Measurements from ENCODE around the gene ADAT1.
A peak's percentile ranks its signal among the peaks of the same experiment; 100 is the strongest.

Gene ADAT1

GRCh38 chr16:75555707-75556430, 67.2 kb downstream of the ADAT1 start, which contains the start of gene TMEM231:
Gene TMEM231, minus strand, starts transcription at chr16:75556252. Its CDS starts 43 bp downstream, at chr16:75556209.
- Histone ChIP-seq H2BK5ac (ENCODE audit: low read length) (peak within 1 kb of the TSS; percentile 97), H3K9me3 (replicated peaks in 1 of 2; ENCODE audit: control insufficient read depth in 2 of 2, insufficient read depth in 1 of 2, low read depth in 1 of 2, low read length in 2 of 2) (no peaks in the 10 kb centered on the region), H3K9ac (ENCODE audit: low read depth, low read length, poor library complexity) (peak within 1 kb of the TSS; percentile 97), H2AK5ac (ENCODE audit: low read depth, low read length) (peak within 1 kb of the TSS; percentile 73), H2BK12ac (ENCODE audit: low read length) (no peak within 1 kb of the TSS), H3K27me3 (ENCODE audit: control insufficient read depth in 3 of 3, insufficient read depth in 3 of 3, low read depth in 1 of 3, low read length in 3 of 3) (no peaks in the 10 kb centered on the region), H2BK15ac (ENCODE audit: low read length) (peak within 1 kb of the TSS; percentile 95), H3K4me3 (ENCODE audit: low read length in 2 of 2) (peak within 1 kb of the TSS; percentile 79 to 93), H3K27ac (replicated peaks; ENCODE audit: low read length) (peak within 1 kb of the TSS; percentile 50), H3K4me2 (ENCODE audit: insufficient read depth, low read length, poor library complexity, severe bottlenecking) (peak within 1 kb of the TSS; percentile 100), H3K79me1 (ENCODE audit: low read depth, low read length) (peaks cover 4% of the 10 kb centered on the region), H3K18ac (ENCODE audit: low read length) (peak within 1 kb of the TSS; percentile 90), H3K14ac (ENCODE audit: low read length) (peak within 1 kb of the TSS; percentile 84), H3K4ac (ENCODE audit: low read length) (peak within 1 kb of the TSS; percentile 27), H2AFZ (ENCODE audit: low read length) (peak within 1 kb of the TSS; percentile 90), H3K23ac (ENCODE audit: low read depth, low read length, poor library complexity) (peak within 1 kb of the TSS; percentile 87), H4K8ac (ENCODE audit: low read depth, low read length) (no peak within 1 kb of the TSS), H4K91ac (ENCODE audit: low read depth, low read length, poor library complexity) (no peak within 1 kb of the TSS), H3K4me1 (ENCODE audit: control insufficient read depth in 2 of 2, insufficient read depth in 1 of 2, low read depth in 1 of 2, low read length in 2 of 2) (peaks cover 5 to 19% of the 10 kb centered on the region in 2 donors), H2BK120ac (ENCODE audit: low read depth, low read length) (no peak within 1 kb of the TSS), H3K36me3 (replicated peaks in 1 of 2; ENCODE audit: control insufficient read depth in 2 of 2, insufficient read depth in 2 of 2, low read length in 2 of 2) (no peaks in the 10 kb centered on the region)
- WGBS, 2 donors (ENCODE audit: extremely low coverage in 2 of 2, insufficient read length in 2 of 2, insufficient replicate concordance in 1 of 2) = no CpG with 5 or more reads among the region's 75 CpGs
- DNase-seq (ENCODE audit: low spot score) = peak; percentile 92

DNA sequence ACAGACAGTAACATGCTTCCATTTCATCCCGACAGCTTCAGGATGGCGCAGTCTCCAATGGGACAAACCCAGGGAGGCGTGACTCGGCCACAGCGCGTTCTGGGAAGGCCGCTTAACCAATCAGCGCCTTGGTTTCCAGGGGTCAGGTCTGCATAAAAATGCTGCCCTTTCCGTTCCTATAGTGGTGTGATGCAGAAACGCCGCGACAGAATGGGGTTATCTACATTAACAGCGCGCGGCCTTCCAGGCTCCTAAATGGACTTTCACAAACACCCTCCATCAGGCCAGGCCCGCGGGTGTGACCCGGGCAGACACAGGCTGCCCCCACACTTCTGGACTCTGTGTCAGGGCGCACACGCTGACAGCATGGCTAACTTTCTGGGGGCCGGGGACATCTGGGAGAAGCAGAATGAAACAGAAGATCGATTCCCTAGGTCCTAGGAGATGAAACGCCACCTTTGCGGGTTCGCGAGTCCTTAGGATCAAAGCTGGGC, 67.8 kb downstream of the ADAT1 start:
- peak overlapping the region; percentile 97 for H2BK5ac ChIP-seq (ENCODE audit: low read length)
- peak; percentile 79 for DNase-seq (ENCODE audit: low spot score)
- no peaks in the 10 kb centered on the region for H3K9me3 ChIP-seq (replicated peaks in 1 of 2; ENCODE audit: control insufficient read depth in 2 of 2, insufficient read depth in 1 of 2, low read depth in 1 of 2, low read length in 2 of 2)
- no peaks in the 10 kb centered on the region for H3K27me3 ChIP-seq (ENCODE audit: control insufficient read depth in 3 of 3, insufficient read depth in 3 of 3, low read depth in 1 of 3, low read length in 3 of 3)
- H2BK12ac ChIP-seq (ENCODE audit: low read length) = no peak overlapping the region
- no peak overlapping the region for H4K91ac ChIP-seq (ENCODE audit: low read depth, low read length, poor library complexity)
- H3K4me1 ChIP-seq (ENCODE audit: control insufficient read depth in 2 of 2, insufficient read depth in 1 of 2, low read depth in 1 of 2, low read length in 2 of 2) = peaks cover 2 to 18% of the 10 kb centered on the region in 2 donors
- H2AK5ac ChIP-seq (ENCODE audit: low read depth, low read length) = peak overlapping the region; percentile 73
- H3K36me3 ChIP-seq (replicated peaks in 1 of 2; ENCODE audit: control insufficient read depth in 2 of 2, insufficient read depth in 2 of 2, low read length in 2 of 2) = no peaks in the 10 kb centered on the region
- H3K14ac ChIP-seq (ENCODE audit: low read length) = peak overlapping the region; percentile 84
- H3K79me1 ChIP-seq (ENCODE audit: low read depth, low read length) = peaks cover 6% of the 10 kb centered on the region
- H3K4ac ChIP-seq (ENCODE audit: low read length) = no peak overlapping the region
- no peak overlapping the region for H2BK120ac ChIP-seq (ENCODE audit: low read depth, low read length)
- no CpG with 5 or more reads among the region's 26 CpGs for WGBS, 2 donors (ENCODE audit: extremely low coverage in 2 of 2, insufficient read length in 2 of 2, insufficient replicate concordance in 1 of 2)
- H3K4me3 ChIP-seq (ENCODE audit: low read length in 2 of 2) = peak overlapping the region; percentile 79 to 93
- H4K8ac ChIP-seq (ENCODE audit: low read depth, low read length) = no peak overlapping the region
- H3K27ac ChIP-seq (replicated peaks; ENCODE audit: low read length) = peak overlapping the region; percentile 34
- peak overlapping the region; percentile 95 for H2BK15ac ChIP-seq (ENCODE audit: low read length)
- peak overlapping the region; percentile 100 for H3K4me2 ChIP-seq (ENCODE audit: insufficient read depth, low read length, poor library complexity, severe bottlenecking)
- H3K23ac ChIP-seq (ENCODE audit: low read depth, low read length, poor library complexity) = peak overlapping the region; percentile 87
- peak overlapping the region; percentile 90 for H2AFZ ChIP-seq (ENCODE audit: low read length)
- peak overlapping the region; percentile 90 for H3K18ac ChIP-seq (ENCODE audit: low read length)
- peak overlapping the region; percentile 97 for H3K9ac ChIP-seq (ENCODE audit: low read depth, low read length, poor library complexity)

- Histone ChIP-seq H3K27me3 (ENCODE audit: control insufficient read depth in 3 of 3, insufficient read depth in 3 of 3, low read depth in 1 of 3, low read length in 3 of 3) (no peaks in the 10 kb centered on the region), H3K4me2 (ENCODE audit: insufficient read depth, low read length, poor library complexity, severe bottlenecking) (no peak overlapping the region), H2BK15ac (ENCODE audit: low read length) (no peak overlapping the region), H3K9me3 (replicated peaks in 1 of 2; ENCODE audit: control insufficient read depth in 2 of 2, insufficient read depth in 1 of 2, low read depth in 1 of 2, low read length in 2 of 2) (no peaks in the 10 kb centered on the region), H3K18ac (ENCODE audit: low read length) (no peak overlapping the region), H3K4me3 (ENCODE audit: low read length in 2 of 2) (no peak overlapping the region), H3K23ac (ENCODE audit: low read depth, low read length, poor library complexity) (no peak overlapping the region), H2AK5ac (ENCODE audit: low read depth, low read length) (no peak overlapping the region), H2AFZ (ENCODE audit: low read length) (no peak overlapping the region), H3K27ac (replicated peaks; ENCODE audit: low read length) (no peak overlapping the region), H3K4ac (ENCODE audit: low read length) (no peak overlapping the region), H3K79me1 (ENCODE audit: low read depth, low read length) (peaks cover 6% of the 10 kb centered on the region), H2BK12ac (ENCODE audit: low read length) (no peak overlapping the region), H4K91ac (ENCODE audit: low read depth, low read length, poor library complexity) (no peak overlapping the region), H3K9ac (ENCODE audit: low read depth, low read length, poor library complexity) (no peak overlapping the region), H2BK120ac (ENCODE audit: low read depth, low read length) (no peak overlapping the region), H2BK5ac (ENCODE audit: low read length) (no peak overlapping the region), H3K14ac (ENCODE audit: low read length) (no peak overlapping the region), H3K36me3 (replicated peaks in 1 of 2; ENCODE audit: control insufficient read depth in 2 of 2, insufficient read depth in 2 of 2, low read length in 2 of 2) (peaks cover 0 to 3% of the 10 kb centered on the region in 2 donors), H3K4me1 (ENCODE audit: control insufficient read depth in 2 of 2, insufficient read depth in 1 of 2, low read depth in 1 of 2, low read length in 2 of 2) (peaks cover 0 to 8% of the 10 kb centered on the region in 2 donors), H4K8ac (ENCODE audit: low read depth, low read length) (no peak overlapping the region)
- no CpG with 5 or more reads among the region's 2 CpGs for WGBS, 2 donors (ENCODE audit: extremely low coverage in 2 of 2, insufficient read length in 2 of 2, insufficient replicate concordance in 1 of 2)
- DNase-seq (ENCODE audit: low spot score) = no peak
Observed at GRCh38 chr16:75552951-75553350, 70.1 kb downstream of the ADAT1 start.

GRCh38 chr16:75550211-75550662, 72.8 kb downstream of the ADAT1 start:
- H3K4ac ChIP-seq (ENCODE audit: low read length) = no peak overlapping the region
- no peak overlapping the region for H2AK5ac ChIP-seq (ENCODE audit: low read depth, low read length)
- H3K4me3 ChIP-seq (ENCODE audit: low read length in 2 of 2) = no peak overlapping the region
- peaks cover 1% of the 10 kb centered on the region for H3K79me1 ChIP-seq (ENCODE audit: low read depth, low read length)
- no peak overlapping the region for H4K91ac ChIP-seq (ENCODE audit: low read depth, low read length, poor library complexity)
- H4K8ac ChIP-seq (ENCODE audit: low read depth, low read length) = no peak overlapping the region
- no peak for DNase-seq (ENCODE audit: low spot score)
- no peaks in the 10 kb centered on the region for H3K27me3 ChIP-seq (ENCODE audit: control insufficient read depth in 3 of 3, insufficient read depth in 3 of 3, low read depth in 1 of 3, low read length in 3 of 3)
- no peak overlapping the region for H3K14ac ChIP-seq (ENCODE audit: low read length)
- no peak overlapping the region for H2AFZ ChIP-seq (ENCODE audit: low read length)
- no CpG with 5 or more reads among the region's 7 CpGs for WGBS, 2 donors (ENCODE audit: extremely low coverage in 2 of 2, insufficient read length in 2 of 2, insufficient replicate concordance in 1 of 2)
- no peak overlapping the region for H3K4me2 ChIP-seq (ENCODE audit: insufficient read depth, low read length, poor library complexity, severe bottlenecking)
- H2BK5ac ChIP-seq (ENCODE audit: low read length) = no peak overlapping the region
- H2BK120ac ChIP-seq (ENCODE audit: low read depth, low read length) = no peak overlapping the region
- no peak overlapping the region for H3K23ac ChIP-seq (ENCODE audit: low read depth, low read length, poor library complexity)
- no peaks in the 10 kb centered on the region for H3K9me3 ChIP-seq (replicated peaks in 1 of 2; ENCODE audit: control insufficient read depth in 2 of 2, insufficient read depth in 1 of 2, low read depth in 1 of 2, low read length in 2 of 2)
- H2BK12ac ChIP-seq (ENCODE audit: low read length) = no peak overlapping the region
- peaks cover 0 to 2% of the 10 kb centered on the region in 2 donors for H3K4me1 ChIP-seq (ENCODE audit: control insufficient read depth in 2 of 2, insufficient read depth in 1 of 2, low read depth in 1 of 2, low read length in 2 of 2)
- H3K18ac ChIP-seq (ENCODE audit: low read length) = no peak overlapping the region
- H3K27ac ChIP-seq (replicated peaks; ENCODE audit: low read length) = no peak overlapping the region
- H2BK15ac ChIP-seq (ENCODE audit: low read length) = no peak overlapping the region
- peaks cover 0 to 3% of the 10 kb centered on the region in 2 donors for H3K36me3 ChIP-seq (replicated peaks in 1 of 2; ENCODE audit: control insufficient read depth in 2 of 2, insufficient read depth in 2 of 2, low read length in 2 of 2)
- H3K9ac ChIP-seq (ENCODE audit: low read depth, low read length, poor library complexity) = no peak overlapping the region
